NCI-H748 treated with DMSO at 0.1 percent for 48 hours (cell line): ENCODE data around the gene CHRNA7.

Experiments used
- DNase-seq: peaks from one replicate; lab custom pipeline; 2025; lab: John Stamatoyannopoulos, UW

CHRNA7 gene

GRCh38 chr15:32029862-32030781 is at the start of gene CHRNA7:
CHRNA7 (plus strand) TSS chr15:32030515; CDS start chr15:32030595, 80 bp downstream.
- peak; percentile 23 for DNase-seq

GRCh38 chr15:31985607-31986006 is 44.7 kb upstream of the CHRNA7 start:
- DNase-seq, result no peak

GRCh38 chr15:31993062-31993461 is 37.3 kb upstream of the CHRNA7 start:
- DNase-seq, result no peak

- DNase-seq, result no peak
These were observed 32.6 kb upstream of the CHRNA7 start for GRCh38 chr15:31997711-31998110.

GRCh38 chr15:32003558-32003957 is 26.8 kb upstream of the CHRNA7 start:
- DNase-seq, result no peak

GRCh38 chr15:32004249-32004648 is 26.1 kb upstream of the CHRNA7 start:
- DNase-seq, result no peak

GRCh38 chr15:32007355-32007960 is 22.9 kb upstream of the CHRNA7 start:
- DNase-seq, result no peak

GRCh38 chr15:32014953-32015352 is 15.4 kb upstream of the CHRNA7 start:
- DNase-seq, result no peak

- no peak for DNase-seq
These were observed 10.2 kb upstream of the CHRNA7 start for GRCh38 chr15:32020156-32020555.

- DNase-seq, result no peak
These were observed 1.4 kb upstream of the CHRNA7 start for GRCh38 chr15:32028921-32029320.

- DNase-seq, result no peak
These were observed 880 bp upstream of the CHRNA7 start for GRCh38 chr15:32029409-32029861.

- no peak for DNase-seq
These were observed 480 bp downstream of the CHRNA7 start for GRCh38 chr15:32030795-32031194.

GRCh38 chr15:32033186-32033890 is 3.0 kb downstream of the CHRNA7 start:
- no peak for DNase-seq

GRCh38 chr15:32034106-32034505 is 3.8 kb downstream of the CHRNA7 start:
- DNase-seq, result no peak

- no peak for DNase-seq
These were observed 5.0 kb downstream of the CHRNA7 start for GRCh38 chr15:32035285-32035684.

GRCh38 chr15:32036971-32037370 is 6.7 kb downstream of the CHRNA7 start:
- DNase-seq, result no peak

- no peak for DNase-seq
These were observed 11.0 kb downstream of the CHRNA7 start for GRCh38 chr15:32041294-32041693.

GRCh38 chr15:32042269-32042972 is 12.1 kb downstream of the CHRNA7 start:
- no peak for DNase-seq

GRCh38 chr15:32053719-32054118 is 23.4 kb downstream of the CHRNA7 start:
- no peak for DNase-seq

GRCh38 chr15:32057876-32058425 is 27.6 kb downstream of the CHRNA7 start:
- DNase-seq, result no peak

GRCh38 chr15:32060706-32061105 is 30.4 kb downstream of the CHRNA7 start:
- no peak for DNase-seq

- DNase-seq, result no peak
These were observed 36.8 kb downstream of the CHRNA7 start for GRCh38 chr15:32067115-32067514.
